HG03439 (cell line): Measurements from ENCODE around the gene PLXNB2.
"Not testable (repeated sequence)": the region's sequence is repeated elsewhere in the genome, so short reads cannot be mapped to it uniquely, and the experiment has no call there.

Experiments used
- ATAC-seq: cut with Tn5 transposase; IDR thresholded peaks from one replicate; pipeline ENCODE4 v1.9.1; 2021; ENCODE audit warnings: mild to moderate bottlenecking, moderate library complexity; ENCODE audit not compliant: unreplicated experiment

The PLXNB2 gene

DNA sequence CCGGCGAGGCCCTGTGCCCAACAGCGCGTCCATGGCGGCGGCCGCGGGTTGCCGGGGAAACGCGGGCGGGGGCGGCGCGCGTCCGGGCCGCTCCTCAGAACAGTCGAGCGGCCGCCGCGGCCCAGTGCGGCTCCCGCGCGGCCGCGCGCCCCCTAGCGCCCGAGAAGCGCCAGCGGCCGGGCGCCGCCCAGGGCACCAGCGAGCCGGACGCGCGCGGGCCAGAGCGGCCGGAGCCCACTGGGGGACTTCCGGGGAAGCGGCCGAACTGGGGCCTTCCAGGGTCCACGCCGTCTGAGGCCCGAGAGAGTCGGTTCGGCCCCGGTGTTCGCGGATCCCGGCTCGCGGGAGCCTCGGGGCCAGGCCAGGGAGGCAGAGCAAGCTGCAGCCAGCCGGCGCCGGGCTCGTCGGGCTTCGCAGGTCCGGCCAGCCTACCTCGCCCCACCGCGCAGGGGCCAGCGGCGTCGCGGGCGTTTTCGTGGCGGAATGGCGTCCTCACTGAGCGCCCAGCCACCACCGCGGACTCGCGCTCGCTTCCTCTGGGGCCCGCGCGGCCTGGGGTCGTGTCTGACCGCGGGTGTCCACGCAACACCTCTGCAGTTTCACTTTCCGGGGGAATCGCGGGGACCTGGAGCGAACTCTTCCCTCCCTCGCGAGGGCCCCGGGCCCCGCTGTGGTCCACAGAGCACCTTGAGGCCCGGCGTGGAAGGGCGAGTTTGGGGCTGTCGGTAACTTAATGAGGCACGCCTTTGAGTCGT is 19.7 kb upstream of the PLXNB2 start, which contains the start of gene DENND6B:
Gene DENND6B (minus strand): TSS at position 57 of the 755 bp plus-strand sequence. CDS start 24 bp downstream, at position 33.
- peak; percentile 84 for ATAC-seq

DNA sequence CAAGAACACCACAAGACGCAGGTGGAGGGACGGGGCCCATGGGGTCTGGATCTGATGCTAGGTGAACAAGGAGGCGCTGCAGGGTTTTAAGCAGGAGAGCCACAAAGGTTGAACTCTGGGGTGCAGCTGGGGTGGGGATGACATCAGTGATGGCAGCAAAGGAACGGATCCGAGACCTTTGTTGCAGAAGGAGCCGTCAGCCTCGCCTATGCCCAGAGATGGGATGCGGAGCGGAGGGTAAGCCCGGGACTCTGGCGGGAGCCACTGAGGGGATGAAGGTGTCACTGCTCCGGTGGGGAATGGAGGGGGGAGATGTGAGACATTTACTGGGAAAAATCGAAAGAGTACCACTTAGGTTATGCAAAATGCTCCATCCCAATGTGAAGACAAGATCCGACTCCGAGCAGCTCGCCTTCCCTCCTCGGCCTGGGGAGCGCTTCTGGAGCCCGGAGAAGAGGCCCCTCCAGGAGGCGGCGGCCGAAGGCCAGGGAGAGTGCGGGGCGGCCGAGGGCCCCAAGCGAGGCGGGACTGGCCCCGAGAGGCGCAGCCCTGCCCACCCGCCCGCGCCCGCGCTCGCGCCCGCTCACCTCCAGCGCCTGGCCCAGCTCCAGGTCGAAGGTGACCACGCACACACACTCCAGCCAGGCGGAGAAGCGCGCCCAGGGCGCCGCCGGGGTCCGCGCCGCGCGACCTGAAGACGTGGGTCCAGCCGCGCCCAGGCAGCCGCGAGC is 18.9 kb upstream of the PLXNB2 start:
- peak; percentile 4 for ATAC-seq

DNA sequence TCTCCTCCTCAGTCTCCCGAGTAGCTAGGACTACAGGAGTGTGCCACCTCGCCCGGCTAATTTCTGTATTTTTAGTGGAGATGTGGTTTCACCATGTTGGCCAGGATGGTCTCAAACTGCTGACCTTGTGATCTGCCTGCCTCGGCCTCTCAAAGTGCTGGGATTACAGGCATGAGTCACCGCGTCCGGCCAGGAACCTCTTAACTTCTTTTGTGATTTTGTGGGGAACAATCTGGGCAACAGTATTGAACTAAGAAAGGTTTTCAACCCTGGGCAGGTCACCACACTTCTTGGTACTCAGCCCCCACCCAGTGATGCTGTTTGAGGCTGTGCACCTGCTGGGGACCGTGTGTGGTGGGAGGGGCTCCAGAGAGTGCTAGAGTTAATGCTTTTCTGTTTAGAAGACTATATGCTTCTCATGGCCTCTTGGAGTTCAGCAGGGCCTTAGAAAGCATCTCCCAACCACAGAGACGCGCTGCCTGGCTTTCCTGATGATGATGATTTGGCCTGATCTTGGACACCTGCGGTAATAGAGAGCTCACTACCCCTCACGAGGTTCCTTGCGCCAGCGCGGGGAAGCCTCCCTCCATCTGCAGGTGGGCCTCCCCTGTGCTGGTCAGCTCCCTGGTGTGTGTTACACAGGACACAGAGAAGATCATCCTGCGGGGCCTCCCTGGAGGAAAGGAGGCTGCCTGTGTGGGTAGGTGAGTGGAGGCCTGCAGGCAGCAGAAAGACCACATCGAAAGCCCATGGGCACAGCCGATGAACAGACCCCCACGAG is 18.2 kb upstream of the PLXNB2 start:
- ATAC-seq = no peak

DNA sequence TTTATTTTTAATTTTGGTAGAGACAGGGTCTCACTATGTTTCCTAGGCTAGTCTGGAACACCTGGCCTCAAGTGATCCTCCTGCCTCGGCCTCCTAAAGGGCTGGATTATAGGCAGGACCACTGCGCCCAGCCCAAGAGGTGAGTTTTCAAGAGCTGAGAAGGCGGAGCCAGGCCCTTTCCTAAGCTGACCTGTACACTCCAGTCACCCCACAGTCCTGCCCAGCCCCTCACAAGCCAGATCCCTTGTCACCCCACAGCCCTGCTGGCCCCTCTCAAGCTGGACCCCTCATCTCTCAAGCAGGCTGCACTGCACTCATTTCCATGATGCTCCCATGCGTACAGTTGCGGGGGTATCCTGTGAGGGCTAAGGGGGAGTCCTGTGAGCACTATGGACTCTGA is 16.5 kb upstream of the PLXNB2 start:
- no peak for ATAC-seq

DNA sequence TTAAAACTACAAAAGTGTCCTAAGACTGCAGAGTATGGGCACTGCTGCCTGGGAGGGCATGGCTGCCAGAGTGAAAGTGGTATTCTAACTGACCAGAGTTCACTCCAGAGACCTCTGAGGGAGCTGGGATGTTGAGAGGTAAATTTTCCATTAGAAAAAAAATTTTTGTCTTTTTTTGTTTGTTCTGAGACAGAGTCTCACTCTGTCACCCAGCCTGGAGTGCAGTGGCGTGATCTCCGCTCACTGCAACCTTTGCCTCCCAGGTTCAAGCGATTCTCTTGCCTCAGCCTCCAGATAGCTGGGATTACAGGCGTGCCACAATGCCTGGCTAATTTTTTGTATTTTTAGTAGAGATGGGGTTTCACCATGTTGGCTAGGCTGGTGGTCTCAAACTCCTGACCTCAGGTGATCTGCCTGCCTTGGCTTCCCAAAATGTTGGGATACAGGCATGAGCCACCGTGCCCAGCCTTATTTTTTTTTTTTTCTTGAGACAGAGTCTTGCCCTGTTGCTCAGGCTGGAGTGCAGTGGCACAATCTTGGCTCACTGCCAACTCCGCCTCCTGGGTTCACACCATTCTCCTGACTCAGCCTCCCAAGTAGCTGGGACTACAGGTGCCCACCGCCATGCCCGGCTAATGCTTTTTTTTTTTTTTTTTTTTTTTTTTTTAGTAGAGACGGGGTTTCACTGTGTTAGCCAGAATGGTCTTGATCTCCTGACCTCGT is 15.1 kb upstream of the PLXNB2 start:
- ATAC-seq = not testable (repeated sequence)

DNA sequence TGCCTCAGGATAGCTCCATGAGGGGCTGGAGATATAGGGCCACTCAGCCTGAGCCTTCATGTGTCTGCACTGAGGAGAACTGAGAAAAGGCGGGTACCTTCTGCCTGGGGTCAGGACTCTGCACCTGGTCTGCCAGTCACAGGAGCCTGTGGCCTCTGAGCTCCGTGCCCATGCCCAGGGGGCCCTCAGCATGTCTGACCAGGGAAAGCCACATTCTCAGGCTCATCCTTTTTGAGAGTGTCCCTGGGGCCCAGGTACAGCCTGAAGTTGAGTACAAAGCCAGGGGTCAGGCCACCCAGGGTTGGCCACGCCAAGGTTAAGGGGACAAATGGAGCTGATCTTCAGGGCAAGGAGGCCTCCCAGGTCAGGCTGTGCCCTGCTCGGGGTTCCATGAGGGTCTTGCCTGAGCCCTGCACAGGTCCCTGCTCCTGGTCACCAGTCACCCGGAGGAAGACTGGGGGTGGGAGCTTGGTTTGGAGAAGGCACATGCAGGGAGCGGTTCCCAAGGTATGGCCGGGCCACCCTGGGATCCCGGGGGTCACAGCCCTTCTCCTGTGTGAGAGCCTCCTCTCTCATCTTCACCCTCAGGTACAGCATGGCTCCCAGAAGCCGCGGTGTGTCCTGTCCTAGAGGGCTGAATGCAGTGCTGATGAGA is 13.4 kb upstream of the PLXNB2 start:
- no peak for ATAC-seq

DNA sequence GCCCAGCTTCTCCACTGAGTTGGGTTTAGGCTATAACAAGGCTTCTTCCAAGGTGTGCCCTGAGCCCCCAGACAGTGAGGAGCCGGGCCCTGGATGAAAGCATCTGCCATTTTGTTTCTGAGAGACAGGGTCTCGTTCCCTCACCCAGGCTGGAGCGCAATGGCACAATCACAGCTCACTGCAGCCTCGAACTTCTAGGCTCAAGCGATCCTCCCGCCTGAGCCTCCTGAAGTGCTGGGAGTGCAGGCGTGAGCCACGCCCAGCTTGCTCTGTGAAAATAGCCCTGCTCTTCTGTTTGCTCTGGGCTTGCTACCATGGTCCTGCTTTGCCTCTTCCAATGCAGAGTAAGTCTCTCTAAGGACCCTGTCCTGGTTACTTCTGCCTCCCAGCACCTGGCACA is 12.7 kb upstream of the PLXNB2 start:
- no peak for ATAC-seq

DNA sequence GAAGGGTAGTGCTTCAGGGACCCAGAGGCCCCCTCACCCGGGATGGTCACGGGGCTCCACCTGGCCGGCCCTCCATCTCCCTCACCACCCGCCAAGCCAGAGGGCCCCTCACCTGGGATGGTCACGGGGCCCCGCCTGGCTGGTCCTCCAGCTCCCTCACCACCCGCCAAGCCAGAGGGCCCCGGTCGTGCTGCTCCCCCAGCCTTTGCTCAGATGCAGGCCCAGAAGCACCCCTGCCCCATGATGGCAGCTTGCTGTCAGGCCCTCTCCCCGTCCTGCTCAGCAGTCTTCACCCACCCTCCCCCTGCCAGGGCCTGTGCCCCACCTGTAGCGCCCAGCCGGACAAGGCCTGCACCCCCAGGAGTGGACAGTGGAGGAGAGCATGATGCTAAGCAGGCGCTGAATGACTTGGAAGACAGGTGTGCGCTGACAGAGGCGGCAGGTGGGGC is 12.1 kb upstream of the PLXNB2 start:
- ATAC-seq = no peak

DNA sequence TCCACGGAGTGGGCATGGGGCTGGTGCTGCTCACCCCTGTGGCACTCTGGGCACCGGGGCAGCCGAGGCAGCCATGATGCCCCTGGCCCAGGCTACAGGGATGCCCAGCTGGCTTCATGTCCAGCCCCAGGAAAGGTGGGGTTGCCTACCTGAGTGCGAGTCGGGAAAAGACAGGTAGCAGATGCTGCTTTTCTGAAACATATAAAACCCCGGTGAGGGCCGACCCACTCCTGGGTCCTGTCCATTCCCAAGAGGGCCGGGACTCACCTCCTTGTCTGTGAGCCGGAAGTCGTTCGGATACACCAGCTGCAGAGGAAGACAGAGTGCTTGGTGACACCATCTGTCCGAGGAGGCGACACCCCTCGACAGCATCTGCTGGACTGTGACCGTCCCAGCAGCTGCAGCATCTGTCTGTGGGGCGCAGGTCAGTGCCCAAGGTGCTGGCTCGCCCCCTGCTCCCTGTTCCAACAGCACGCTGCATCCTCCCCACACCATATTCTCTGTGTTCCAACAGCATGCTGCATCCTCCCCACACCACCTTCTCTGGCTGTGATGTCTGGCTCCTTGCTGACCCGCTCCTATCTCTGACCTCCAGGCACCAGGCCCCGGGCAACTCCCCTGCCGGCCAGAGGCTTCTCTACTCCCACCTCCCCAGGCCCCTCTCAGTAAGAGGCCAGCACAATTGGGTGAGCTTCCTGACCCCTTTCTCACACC is 11.4 kb upstream of the PLXNB2 start:
- ATAC-seq = no peak

DNA sequence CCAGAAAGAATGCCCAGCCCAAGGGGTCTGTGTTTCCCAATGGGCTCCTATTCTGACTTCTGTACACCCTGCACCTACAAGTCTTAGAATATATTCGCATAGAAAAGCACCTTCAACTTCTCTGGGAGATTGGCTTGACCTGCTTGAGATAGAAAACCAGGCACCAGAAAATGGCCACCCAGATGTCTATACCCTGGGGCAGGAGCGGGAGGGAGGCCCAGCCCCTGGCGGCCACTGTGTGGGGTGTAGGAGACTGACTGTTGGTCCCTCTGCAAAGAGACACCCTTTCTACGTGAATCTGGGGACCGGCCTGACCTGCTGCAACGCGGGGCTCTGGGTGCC is 10.9 kb upstream of the PLXNB2 start:
- ATAC-seq = no peak

DNA sequence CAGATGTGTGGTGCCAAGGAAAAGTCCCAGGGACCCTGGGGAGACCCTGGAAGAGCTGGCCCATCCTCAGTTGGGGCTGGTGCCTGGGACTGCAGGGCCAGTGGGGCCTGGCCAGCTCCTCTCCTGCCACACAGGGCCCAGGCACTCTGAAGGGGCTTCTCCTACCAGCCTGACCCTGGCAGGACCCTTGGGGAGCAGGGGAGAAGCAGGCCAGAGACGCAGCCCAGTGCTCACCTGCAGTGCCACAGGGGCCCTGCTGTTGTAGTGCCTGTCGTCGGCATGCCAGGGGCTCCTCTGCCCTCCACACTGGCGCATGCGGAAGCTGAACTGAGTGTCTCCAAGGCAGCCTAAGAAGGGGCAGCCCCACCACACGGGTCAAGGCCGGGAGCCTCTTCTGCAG is 10.2 kb upstream of the PLXNB2 start:
- no peak for ATAC-seq

DNA sequence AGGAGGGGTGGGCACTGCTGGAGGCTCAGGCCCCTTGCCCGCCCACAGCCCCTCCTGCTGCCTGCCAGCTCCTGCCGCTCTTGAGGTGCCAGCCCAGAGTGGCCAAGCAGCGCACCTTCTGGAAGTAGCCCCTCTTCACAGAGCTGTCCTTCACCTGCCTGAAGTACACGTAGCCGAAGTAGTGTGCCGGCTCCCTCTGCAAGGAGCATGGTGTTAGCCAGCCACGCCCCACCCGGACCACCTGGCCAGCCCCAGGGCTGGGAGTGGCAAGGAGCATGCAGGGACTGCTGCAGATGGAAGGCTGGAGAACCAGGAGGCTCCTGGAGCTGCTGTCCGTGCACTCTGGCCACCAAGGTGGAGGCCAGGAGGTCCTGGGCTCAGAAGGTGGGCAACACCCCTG is 9.7 kb upstream of the PLXNB2 start:
- ATAC-seq = no peak

DNA sequence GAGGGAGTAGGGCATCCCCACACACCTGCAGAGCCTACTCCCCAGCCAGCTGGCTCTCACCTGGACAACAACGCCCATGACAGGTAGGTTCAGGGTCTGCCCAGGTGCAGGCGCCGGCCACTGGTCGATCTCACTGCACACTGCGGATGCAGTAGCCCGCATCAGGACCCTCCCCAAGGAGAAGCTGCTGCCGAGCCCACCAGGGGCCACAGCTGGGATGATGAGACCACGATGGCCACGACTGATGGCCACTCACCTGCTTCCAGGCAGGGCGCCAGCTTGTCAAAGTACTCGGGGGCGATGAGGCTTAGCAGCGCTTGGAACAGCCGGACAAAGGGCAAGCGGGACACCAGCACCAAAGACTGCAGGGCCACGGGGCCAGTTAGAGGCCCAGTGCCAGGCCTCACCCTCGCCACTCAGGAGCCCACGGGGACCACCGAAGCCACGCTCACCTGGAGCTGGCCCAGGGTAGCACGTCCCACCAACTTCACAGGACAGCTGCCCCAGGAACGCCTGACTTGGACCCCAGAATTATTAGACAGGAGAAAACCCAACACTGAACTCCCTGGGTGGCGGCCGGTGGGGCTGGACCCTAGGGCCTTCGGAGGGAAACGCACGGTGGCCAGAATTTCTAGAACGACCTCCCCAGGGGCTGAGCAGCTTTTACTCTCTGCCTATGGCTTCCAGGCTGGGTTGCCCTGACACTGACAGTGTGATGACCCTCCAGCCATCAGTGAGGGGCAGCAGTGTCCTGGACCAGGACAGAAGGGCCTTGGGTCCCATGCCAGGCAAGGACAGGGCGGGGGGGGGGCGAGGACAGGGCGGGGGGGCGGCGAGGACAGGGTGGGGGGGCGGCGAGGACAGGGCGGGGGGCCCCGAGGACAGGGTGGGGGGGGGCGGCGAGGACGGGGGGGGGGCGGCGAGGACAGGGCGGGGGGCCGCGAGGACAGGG is 8.9 kb upstream of the PLXNB2 start:
- ATAC-seq = no peak

DNA sequence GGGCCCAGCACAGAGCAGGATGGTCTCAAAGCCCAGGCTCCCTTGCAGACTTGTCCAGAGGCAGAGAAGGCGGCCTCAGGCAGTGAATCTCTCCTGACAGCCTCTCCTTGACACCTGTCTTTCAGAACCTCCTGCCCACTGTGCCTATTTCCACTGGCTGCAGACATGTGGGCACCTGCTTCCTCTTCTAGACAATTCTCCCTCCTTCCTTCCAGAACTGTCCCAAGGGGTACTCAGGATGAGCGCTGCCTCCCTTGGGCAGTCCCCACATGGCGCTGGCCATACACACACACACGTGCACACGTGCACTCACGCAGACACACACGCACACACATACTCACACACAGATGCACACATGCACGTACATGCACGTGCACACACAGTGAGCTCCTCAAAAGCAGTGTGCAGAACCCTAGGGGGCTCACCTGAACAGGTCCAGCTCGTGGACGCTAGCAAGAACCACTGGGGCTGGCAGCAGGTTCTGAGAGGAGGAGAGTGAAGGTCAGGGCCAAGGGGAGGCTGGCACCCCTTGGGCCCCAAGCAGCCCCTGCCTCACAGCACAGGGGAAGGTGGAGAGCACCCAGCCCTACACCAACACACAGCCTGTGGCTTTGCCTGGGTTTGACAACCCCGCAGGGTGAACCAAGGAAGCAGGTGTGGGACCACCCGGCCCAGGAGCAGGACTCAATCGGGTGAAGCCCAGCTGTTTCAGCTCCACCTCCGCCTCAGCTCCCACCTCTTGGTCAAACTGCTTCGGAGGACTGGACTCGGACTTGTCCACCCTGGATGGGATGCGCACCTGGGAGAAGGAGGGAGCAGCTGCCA is 8.1 kb upstream of the PLXNB2 start:
- ATAC-seq = no peak

DNA sequence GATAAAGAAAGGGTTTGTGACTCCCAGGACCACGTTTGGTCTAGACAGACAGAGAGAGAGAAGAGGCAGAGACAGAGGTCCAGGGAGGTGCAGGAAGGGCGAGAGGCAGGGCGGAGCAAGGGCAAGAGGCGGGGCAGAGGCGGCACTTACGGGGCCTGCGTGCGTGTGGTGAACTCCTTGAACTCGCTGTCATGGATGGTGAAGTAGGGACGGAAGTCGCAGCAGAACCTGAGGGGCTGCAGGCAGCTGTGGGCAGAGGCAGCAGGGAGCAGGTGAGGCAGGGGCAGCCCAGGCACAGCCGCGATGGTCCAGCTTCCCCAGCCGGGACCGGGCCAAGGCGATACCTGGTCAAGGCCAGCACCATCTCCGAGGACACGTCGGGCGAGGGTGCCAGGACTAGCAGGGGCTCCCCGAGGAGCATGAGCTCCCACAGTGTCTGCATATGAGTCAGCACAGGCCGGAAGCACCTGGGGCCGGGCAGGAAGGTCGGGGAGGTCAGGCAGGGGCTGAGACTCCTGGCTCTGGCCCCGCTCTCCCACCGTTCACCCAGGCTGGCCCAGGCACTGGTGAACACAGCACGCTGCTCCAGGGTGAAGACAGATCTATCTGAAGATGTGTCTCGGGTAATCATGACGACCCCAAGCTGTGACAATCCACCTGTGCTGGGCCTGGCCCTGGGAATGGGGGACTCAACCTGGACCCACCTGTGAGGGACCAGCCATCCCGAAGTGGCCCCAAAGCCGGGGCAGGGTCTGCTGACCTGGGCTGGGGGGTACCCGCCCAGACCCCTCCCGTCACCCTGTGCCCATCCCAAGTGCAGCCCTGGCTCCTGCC is 7.2 kb upstream of the PLXNB2 start:
- peak; percentile 63 for ATAC-seq

DNA sequence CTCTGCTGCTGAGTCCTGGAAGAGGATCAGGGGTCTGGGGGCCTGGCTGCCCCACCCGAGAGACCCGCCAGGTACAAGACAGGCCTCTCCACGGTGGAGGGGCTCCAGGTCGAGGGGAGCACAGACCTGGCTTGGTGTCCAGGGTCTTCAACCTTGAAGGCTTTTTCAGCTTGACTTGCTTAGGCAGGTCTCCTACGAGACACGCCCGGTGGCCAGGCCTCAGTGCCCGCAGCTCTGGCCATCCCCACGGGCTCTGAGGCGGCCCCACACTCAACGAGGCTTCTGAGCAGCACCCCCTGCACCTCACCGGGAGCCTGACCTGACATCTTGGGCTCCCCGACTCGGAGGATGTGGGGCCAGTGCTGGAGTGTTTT is 6.6 kb upstream of the PLXNB2 start:
- no peak for ATAC-seq

DNA sequence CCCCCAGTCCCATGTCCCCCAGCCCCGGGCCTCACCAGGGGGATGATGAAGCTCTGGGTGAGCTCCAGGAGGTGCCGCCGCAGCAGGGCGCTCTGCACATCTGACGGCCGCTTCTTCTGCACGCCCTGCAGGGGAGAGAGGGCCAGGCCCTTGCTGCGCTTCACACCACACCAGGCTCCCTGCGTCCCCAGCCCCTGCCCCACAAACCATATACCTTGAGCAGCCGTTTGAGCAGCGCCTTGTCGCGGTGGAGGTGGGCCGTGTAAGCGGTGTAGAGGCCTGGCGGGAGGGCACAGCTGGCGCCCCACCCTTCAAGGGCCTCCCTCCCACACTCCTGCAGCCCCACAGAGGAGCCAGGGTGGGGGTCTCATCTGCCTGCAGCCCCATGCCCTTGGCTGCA is 6.2 kb upstream of the PLXNB2 start:
- no peak for ATAC-seq
